ENCODE results near the gene RASSF5.
A peak's percentile ranks its signal among the peaks of the same experiment; 100 is the strongest.
"Not testable (repeated sequence)": the region's sequence is repeated elsewhere in the genome, so short reads cannot be mapped to it uniquely, and the experiment has no call there.

RASSF5 gene

GRCh38 chr1:206477581-206478380 is 29.6 kb upstream of the RASSF5 start:
- no peak for DNase-seq

GRCh38 chr1:206478746-206479145 is 28.6 kb upstream of the RASSF5 start:
- no peak for DNase-seq

- DNase-seq, result peak; percentile 36
These were observed 27.9 kb upstream of the RASSF5 start for GRCh38 chr1:206479183-206480125.

GRCh38 chr1:206480211-206480610 is 27.1 kb upstream of the RASSF5 start:
- no peak for DNase-seq

- DNase-seq, result no peak
These were observed 24.7 kb upstream of the RASSF5 start for GRCh38 chr1:206482611-206483010.

- not testable (repeated sequence) for DNase-seq
These were observed 23.5 kb upstream of the RASSF5 start for GRCh38 chr1:206483864-206484263.

- no peak for DNase-seq
These were observed 22.4 kb upstream of the RASSF5 start for GRCh38 chr1:206484901-206485300.

- DNase-seq, result no peak
These were observed 20.1 kb upstream of the RASSF5 start for GRCh38 chr1:206486995-206487788.

- no peak for DNase-seq
These were observed 19.4 kb upstream of the RASSF5 start for GRCh38 chr1:206487970-206488369.

- DNase-seq, result no peak
These were observed 18.9 kb upstream of the RASSF5 start for GRCh38 chr1:206488466-206488865.

- DNase-seq, result no peak
These were observed 17.2 kb upstream of the RASSF5 start for GRCh38 chr1:206489980-206490770.

- DNase-seq, result no peak
These were observed 16.4 kb upstream of the RASSF5 start for GRCh38 chr1:206490771-206491405.

GRCh38 chr1:206491616-206492015 is 15.7 kb upstream of the RASSF5 start:
- DNase-seq, result no peak

GRCh38 chr1:206492589-206492988 is 14.7 kb upstream of the RASSF5 start:
- DNase-seq, result no peak

GRCh38 chr1:206493279-206493678 is 14.1 kb upstream of the RASSF5 start:
- DNase-seq, result no peak

- no peak for DNase-seq
These were observed 12.3 kb upstream of the RASSF5 start for GRCh38 chr1:206495011-206495461.

GRCh38 chr1:206495493-206496046 is 11.8 kb upstream of the RASSF5 start:
- DNase-seq, result no peak

GRCh38 chr1:206496131-206496793 is 11.1 kb upstream of the RASSF5 start:
- no peak for DNase-seq

GRCh38 chr1:206497363-206497762 is 10.0 kb upstream of the RASSF5 start:
- DNase-seq, result no peak

GRCh38 chr1:206497774-206498173 is 9.6 kb upstream of the RASSF5 start:
- DNase-seq, result no peak

- DNase-seq, result no peak
These were observed 8.6 kb upstream of the RASSF5 start for GRCh38 chr1:206498685-206499084.

All from DMS 273 treated with DMSO at 0.1 percent for 48 hours (cell line).